COLO668 (cell line): ENCODE measurements around the gene IGFBP2.

Source experiments
- DNase-seq: peaks from one replicate; lab custom pipeline; 2025; ENCODE audit not compliant: unreplicated experiment; lab: John Stamatoyannopoulos, UW

IGFBP2 gene

DNA sequence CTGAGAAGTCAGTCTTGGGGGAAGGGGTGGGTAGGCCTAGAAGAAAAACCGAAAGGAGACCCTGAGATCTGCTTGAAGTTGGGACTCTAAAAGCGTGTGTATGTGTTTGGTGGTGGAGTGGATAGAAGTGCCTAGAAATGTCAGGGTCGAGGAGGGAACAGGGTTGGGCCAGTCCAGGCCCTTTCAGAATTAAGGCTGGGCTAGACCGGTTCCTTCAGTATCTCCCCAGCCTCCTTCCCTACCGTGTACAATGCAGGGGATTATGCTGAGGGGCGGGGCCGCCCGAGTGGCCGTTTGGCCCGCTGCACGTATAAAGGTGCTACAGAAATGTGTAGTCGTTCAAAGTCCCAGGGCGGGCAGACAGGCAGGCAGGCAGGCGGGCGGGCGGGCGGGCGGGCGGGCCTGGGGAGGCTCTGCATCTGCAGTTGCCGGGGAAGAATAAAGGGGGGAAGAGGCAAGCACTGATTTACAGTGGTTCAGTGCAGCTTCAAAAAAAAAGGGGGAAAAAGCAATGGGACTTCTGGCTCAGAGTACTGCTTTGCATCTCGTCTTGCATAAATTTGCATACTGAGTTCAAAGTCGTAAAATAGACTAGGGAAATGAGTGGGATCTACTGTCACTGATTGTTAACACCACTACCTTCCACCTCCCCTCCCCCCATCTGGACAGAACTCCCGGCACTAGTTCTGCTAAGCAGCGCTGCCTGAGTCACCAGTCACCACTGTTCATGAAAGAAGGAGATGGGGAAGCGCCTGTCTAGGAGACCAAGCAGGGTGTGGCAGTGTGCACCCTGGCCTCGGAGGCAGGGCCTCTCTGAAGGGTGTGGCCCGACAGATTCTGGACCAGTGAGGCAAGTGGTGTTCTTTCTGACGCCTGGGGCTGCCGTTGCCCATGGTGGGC, 3.6 kb downstream of the IGFBP2 start:
- peak; percentile 47 for DNase-seq

DNA sequence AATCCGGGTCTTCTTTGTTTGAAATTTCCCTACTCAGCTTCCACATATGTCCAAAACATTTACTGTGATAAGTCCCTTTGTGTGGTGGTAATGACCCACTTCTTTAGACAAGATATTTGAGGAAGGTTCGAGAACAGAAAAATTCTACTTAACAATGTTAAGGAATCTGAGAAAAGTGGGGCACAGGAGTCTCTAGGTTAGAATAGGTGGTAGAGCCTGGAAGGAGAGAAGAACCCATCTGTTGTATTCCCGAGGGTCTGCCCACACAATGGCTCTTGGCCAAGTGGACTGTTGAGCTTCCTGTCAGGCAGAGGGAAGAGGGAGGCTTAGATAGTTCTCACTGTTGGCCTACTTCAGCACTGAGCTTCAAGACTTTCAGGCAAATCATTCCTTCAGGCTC, 4.3 kb downstream of the IGFBP2 start:
- DNase-seq: no peak

DNA sequence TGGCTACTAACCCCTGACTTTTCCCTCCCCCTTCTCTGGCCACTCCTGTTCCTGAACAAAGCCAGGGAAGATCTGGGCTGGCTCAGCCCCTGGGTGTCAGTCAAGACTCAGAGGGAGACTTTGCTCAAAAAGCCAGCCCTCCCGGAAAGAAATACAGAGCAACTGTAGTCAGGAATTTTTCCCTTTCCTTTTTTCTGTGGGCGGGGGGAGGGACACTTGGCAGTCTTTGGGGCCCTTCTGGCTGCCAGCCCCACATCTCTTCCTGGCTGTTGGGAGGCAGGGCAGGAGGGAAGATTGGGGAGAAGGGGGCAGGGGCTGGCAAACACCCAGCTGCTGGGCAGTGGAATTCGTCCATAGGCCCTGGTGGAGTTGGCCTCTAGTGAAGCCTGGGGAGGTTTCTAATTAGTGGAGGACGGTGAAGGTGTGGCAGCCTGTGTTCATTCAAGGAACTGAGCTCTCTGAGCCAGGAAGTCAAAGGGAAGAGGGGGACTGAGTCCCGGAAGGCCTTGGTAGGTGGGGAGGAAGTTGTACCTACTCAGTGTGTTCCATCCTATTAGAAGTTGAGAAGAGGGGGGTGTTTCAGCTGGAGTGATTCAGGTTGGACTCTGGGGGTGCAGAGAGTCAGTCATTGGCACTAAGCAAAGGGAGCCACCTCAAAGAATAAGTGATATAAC, 10.9 kb downstream of the IGFBP2 start:
- DNase-seq: no peak

DNA sequence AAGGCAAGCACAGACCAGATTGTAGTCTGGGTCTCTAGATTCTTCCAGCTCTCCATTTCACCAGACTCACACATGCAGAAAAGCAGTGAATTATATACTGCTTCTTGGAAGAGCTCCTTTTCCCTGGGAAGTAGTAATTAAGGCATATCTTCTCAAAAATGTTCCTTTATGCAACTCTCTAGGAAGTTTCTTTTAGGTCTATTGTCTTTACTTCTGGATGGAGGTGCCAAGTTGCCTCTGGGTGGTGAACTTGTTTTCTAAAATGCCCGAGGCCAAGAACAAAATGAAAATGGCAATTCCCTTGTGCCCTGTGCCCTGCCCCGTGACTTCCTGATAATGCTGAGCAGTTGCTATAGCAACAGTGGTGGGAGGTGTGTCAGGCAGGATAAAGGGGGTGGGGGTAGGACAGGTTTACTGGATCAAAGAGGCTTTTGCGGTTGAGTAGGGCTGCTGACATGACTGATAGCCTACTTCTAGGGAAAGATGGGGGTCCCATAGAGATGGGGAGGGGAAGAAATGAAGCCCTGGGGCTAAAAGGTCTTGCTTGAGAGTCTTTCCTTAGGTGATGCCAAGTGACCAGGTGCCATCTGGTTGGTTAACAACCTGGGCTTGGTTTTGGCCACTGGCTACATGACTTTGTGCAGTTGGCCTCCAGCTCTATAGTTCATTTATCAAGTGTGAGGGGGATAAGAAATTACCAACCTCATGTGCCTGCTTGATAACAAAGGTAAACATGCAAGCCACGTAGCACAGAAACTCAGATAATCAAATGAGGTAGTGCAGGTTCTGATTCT, 11.8 kb downstream of the IGFBP2 start:
- DNase-seq: no peak

DNA sequence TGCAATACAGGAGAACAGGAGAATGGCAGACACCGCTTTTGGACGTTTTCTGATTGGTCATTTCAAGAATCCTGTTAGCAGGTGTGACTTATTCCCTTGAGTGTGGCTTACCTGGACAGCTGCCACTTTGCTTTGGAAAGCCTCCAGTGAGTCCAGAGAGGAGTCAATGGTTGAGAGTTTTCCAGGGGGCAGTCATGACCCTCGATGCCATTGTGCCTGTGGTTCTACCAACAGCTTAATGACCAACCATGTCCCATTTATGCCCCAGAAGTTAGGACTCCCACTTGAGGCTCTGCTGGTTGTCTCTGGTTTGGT, 12.4 kb downstream of the IGFBP2 start:
- DNase-seq: no peak

DNA sequence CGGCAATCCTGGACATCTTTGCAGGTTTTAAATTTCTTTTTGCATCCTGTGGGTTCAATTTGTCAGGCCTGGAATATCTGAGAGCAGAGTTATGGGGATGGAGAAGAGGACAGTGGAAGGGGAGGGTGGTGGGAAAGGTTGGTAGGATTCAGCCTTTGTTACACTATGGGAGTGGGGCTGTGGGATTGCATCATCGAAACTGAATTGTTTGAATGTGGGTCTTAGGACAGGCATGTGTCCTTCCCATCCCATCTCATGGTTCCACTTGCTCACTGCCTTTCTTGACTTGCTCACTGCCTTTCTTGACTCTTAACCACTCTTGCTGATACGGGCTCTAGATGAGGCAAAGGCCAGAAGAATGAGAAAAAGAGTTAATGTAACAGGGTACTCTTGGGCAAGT, 12.9 kb downstream of the IGFBP2 start:
- no peak for DNase-seq

DNA sequence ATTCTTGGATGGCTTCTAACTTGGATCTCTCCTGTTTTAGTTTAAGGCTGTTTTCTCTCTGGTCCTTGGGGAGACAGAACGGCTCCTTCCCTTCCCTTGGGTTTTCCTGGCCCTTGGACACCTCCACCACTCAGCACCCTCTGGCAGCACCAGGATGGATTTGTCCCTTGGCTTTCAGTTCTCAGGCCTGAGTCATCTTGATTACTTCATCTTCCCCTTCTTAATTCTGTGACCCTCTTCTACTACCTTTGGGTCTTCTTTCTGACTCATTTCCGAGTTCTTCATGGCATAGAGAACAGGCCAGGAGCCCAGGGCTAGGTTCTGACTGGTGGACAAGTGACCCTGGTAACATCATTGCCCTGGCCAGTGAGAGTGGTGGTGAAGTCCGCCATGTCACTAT, 14.9 kb downstream of the IGFBP2 start:
- no peak for DNase-seq

DNA sequence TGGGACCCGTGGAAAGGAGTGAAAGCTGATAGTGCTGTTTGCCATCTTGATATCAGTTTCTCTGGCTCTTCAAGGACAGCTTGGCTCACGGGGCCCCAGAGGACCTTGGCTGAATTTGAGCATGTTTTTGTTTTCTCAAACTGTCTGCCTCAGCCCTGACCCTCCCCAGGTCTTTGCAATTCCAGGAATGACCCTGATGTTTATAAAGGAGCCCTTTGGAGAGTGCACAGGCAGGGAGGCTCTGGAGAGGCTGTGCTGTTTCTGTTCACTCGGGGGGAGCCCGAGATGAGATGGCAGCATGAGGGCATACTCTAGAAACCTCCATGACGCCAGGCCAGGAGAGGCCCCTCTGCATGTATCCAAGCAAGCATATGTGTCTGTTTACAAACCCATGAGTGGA, 16.4 kb downstream of the IGFBP2 start:
- no peak for DNase-seq

DNA sequence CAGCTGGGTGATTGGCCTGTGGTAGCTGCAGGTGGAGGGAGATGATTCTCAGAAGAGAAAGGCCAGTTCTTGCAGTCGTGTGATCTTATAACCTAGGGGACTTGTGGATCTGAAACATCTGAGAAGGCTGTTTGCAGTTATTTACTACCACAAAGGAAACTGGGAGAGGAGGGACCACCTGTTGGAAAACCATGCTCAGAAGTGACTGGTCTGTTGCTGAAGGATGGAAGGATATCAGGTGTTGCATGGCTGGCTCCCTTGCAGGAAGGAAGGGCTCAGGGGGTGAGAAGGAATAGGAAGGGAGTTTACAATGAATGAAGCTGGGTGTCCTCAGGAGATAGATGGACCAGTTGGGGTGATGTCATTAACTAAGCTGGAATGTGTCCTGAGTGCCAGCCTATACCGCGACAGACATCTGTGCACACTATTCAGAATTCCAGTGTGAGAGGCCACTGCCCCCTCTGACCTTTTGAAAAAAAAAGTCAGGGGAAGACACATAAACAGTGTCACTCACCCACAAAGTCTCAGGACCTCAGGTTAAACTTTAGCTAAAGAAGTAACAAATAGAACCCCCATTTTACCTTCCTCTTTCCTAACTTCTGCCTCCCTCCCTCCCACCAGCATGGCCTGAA, 17.5 kb downstream of the IGFBP2 start:
- DNase-seq: no peak

DNA sequence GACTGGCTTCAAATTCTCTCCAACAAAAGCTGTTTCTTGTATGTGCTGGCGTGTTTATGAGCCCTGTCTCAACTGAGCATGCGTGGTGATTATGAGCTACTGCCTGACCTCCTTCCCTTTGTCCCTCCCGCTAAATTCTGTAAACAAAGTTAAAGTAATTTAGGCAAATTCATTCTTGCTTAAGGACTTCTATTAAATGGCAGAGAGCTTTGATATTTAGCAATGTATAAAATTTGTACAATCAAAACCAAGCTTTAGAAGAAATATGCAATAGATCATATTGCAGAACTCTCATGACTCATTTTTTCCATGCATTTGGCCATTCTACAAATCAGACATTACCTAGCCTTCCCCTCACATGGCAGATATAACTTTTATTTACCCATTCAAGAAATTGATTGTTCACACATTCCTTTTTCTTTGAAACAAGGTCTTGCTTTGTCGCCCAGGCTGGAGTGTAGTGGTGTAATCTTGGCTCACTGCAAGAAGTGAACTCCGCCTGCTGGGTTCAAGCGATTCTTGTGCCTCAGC, 18.2 kb downstream of the IGFBP2 start:
- DNase-seq: no peak

DNA sequence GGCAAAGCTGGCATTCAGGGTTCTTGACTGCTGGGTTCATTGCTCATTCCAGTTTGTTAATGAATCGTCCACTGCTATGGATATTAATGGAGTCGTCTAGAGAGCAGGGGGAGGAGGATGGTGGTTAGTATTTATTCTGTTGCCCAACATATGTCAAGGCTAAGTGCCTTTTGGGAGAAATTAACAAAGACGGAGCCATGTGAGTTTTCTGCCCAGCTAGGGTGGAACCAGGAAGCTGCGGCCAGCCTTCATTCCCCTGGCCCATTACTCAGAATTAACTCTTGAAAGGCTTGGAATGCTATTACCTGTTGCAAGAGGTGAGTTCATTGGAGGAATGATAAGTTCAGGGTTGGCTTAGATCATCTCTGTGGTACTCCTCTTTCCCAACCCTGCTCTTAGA, 19.3 kb downstream of the IGFBP2 start:
- no peak for DNase-seq

DNA sequence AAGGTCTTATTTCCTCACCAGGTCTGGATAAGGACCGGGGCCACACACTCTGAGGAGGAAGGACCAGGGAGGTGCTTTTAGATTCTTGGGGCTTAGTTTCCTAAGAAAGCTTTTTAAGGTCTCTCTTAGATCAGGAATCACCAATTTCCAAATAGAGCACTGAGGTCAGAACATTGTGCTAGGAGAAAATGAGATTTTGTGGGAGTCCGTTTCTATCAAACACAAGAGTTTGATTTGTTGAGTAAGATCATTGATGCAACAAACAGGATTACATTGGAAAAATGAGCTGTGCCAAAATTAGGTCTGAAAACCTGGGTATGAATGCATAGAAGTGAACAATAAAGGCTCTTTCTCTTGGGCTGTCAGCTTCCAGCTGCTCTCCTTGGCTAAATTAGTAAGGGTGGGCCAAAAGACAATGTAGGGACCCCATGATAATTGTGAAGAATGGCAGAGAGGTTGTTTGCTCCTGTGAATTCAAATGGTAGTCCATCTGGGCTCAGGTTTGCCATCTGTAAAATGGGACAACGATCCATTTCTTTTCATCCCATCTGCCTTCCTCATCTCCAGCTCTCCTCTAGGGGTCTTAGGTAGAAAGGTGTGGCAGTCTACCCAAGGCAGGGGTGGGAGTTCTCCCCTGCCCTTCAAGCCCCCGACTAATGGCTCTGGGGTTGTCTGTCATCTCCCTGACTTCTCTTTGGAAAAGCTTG, 20.0 kb downstream of the IGFBP2 start:
- DNase-seq: no peak

DNA sequence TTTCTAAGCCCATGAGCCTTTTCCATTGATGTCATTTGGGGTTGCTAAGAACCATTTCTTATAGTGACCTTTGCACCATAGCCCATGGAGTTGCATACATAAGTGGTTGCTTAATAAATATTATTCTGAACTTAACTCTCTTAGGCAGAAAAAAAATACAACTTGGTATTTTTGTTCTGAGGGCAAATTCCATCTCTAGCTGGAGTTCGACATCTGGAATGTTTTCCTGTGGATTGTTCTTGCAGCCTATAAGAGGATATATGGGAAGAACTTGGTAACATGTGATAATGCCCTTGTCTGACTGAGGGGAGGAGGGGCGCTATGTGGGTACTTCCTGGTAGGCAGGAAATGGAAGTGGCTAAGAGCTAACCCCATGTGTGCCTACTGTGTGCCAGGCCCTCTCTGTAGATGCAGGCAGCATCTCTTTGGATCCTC, 20.7 kb downstream of the IGFBP2 start:
- DNase-seq: no peak

DNA sequence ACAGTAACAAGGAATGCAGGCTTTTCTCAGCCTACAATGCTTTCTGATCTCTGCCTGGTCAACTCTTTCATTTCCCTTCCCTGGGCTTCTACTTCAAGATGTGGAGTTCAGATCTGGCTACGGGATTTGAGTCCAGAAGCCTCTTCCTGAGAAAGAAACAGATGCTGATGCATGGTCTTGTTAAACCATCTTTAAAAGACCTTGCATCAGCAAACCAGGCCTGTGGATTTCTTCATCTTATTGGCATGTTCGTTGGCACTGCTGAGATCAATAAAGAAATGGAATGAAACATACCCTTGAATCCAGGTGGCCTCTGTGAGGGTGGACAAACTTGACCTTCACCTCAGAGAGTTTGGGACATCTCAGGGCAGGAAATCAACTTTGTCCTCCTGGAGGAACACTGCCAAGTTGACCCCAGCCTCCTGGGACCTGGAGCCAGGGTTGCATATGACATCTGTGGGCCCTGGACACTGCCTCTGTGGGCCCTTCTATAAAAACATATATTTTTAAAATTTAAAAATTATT, 21.4 kb downstream of the IGFBP2 start:
- no peak for DNase-seq

DNA sequence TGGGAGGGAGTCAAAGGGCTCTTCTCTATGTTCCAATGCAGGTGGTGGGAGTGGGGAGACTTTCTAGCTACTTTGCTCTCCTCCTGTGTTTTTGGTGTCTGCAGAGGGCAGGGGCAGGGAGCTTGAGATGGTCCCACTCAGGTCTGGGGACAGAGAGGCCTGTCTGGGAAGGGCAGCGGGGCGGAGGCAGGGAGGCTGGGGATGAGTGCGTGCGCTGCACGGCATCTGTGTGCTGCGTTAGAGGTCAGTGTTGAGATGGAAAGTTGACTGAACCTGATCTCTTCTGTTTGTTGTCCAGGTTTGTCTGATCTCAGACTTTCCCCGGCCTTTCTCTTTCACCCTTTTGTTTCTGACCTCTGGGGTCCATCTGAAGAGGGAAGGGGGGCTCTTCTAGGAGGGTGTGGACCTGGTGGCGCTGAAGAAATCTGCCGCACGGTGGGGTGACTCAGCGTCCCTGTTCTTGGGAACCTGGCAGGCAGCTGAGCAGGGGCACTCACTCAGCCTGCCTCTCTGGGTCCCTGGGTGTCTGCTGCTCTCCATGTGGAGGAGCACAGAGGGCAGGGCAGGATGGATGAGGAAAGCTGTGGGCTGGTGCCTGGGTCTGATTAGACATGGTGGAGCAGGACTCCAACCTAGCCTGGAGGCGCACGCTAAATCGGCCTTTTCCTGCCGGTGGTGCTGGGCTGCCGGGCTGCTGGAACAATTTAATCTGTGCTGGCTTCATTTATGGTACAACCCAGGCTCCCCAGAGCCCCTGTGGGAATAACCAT, 24.1 kb downstream of the IGFBP2 start:
- no peak for DNase-seq

DNA sequence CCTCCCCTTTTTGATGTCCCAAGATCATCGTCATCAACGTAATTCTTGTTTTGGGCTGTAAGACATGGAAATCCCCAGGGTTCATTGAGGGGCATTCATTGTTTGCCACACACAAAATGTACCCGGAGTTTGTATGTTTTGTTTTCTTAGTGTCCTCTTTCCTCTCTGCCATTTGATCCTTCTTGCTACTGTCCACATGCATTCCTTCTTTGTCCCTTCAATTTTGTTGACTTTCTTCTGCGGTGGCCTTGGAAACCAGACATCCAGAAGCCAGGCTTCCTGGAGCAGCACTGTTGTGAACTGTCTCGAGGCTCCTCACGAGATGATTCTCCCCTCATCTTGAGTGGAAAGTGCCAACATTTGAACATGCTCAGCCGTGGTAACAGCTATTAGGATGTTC, 24.8 kb downstream of the IGFBP2 start:
- no peak for DNase-seq

DNA sequence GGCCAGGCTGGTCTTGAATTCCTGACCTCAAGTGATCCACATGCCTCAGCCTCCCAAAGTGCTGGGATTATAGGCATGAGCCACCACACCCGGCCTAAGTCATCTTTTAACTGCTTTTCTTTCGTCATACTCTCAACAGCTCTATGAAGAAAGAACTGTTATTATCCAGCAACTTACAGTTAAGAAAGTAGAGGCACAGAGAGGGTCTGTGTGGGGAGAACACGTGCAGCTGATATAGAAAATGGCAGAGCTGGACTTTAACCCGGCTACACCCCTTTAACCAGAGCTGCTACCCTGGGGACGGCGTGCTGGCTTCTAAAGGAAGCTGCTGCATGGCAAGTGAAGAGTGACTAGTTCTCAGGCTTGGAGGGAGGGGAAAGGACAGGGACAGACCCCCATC, 25.5 kb downstream of the IGFBP2 start:
- DNase-seq: no peak

DNA sequence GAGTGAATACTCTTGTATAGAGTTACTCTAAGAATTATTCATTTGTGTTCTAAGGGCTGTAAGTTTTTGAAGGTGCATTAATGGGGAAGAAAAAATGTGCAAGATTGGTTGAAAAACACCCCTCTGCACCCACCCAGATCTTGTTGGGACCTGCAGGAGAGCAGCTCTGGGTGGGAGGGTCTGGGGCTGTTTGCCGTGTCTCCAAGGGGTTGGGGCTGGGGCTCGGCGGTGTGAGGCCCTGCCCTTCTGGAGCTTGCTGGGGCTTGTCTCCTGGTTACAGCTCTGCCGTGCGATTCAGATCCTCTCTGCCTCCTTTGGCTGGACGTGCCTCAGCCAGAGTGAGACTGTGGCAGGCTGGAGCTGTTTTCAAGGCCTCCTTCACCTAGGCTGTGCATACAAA, 26.1 kb downstream of the IGFBP2 start:
- no peak for DNase-seq

DNA sequence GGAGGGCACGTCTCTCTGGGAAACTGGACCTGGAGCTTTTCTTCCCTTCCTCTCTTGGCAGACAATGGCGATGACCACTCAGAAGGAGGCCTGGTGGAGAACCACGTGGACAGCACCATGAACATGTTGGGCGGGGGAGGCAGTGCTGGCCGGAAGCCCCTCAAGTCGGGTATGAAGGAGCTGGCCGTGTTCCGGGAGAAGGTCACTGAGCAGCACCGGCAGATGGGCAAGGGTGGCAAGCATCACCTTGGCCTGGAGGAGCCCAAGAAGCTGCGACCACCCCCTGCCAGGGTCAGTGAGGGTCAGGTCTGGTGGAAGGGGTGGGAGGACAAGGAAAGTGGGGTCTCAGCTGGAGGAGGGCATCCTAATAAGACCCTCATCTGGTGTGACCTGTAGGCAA, 27.3 kb downstream of the IGFBP2 start:
- no peak for DNase-seq

DNA sequence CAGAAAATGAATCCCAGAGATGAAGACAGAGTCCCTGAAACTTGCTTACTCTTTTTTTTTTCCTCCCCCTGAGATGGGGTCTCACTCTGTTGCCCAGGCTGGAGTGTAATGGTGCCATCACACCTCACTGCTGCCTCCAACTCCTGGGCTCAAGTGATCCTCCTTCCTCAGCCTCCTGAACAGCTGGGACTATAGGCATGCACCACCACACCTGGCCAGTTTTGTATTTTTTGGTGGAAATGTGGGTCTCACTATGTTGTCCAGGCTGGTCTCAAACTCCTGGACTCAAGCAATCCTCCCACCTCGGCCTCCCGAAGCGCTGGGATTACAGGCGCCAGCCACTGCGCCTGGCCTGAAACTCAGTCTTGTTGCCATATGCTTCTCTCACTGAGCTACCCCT, 27.8 kb downstream of the IGFBP2 start:
- DNase-seq: no peak
